ENCODE results near the gene KRT6A.

GRCh38 chr12:52519387-52519703 lies 26.3 kb upstream of the KRT6A start:
- TF ChIP-seq CTCF (conservative IDR thresholded peaks at IDR 0.05) (no peak), EZH2 (IDR thresholded peaks at IDR 0.05; ENCODE audit: low read depth) (no peak)

Measured in PC-9 (cell line).